M059J (cell line): ENCODE measurements around the gene ATP8B1. TPM values are rescaled to one million over a fixed set of nuclear protein-coding genes. Genes with fewer than 3 reads are reported as not detected.

Source experiments
- DNase-seq: peaks from one replicate; pipeline ENCODE4 v3.0.0-alpha.2; 2012; ENCODE audit warnings: low read depth
- total RNA-seq: library from RNA; depleted of rRNA; stranded (reverse); fragments of >200 nt; shearing (Covaris generic); gene quantifications from 2 replicates; pipeline ENCODE4 v1.2.3, GENCODE V29; 2014

Gene ATP8B1
- total RNA-seq, 1 experiment from 2014 or later: 68.5 TPM

- peak; percentile 64 for DNase-seq
These were observed 16.0 kb upstream of the ATP8B1 start for GRCh38 chr18:57819119-57819518.

- no peak for DNase-seq
These were observed 13.3 kb upstream of the ATP8B1 start for GRCh38 chr18:57816208-57816954.

GRCh38 chr18:57814555-57814954, 11.4 kb upstream of the ATP8B1 start:
- DNase-seq: no peak

GRCh38 chr18:57813245-57813644, 10.1 kb upstream of the ATP8B1 start:
- peak; percentile 98 for DNase-seq

GRCh38 chr18:57812126-57812477, 9.0 kb upstream of the ATP8B1 start:
- no peak for DNase-seq

- DNase-seq: peak; percentile 68
These were observed 8.5 kb upstream of the ATP8B1 start for GRCh38 chr18:57811477-57812125.

GRCh38 chr18:57809190-57809589, 6.1 kb upstream of the ATP8B1 start:
- no peak for DNase-seq

- DNase-seq: peak; percentile 78
These were observed 4.4 kb upstream of the ATP8B1 start for GRCh38 chr18:57807336-57808117.

GRCh38 chr18:57806978-57807285, 3.8 kb upstream of the ATP8B1 start:
- DNase-seq: peak; percentile 96

- DNase-seq: peak; percentile 54
These were observed 3.3 kb upstream of the ATP8B1 start for GRCh38 chr18:57806201-57806977.

GRCh38 chr18:57805117-57805516, 2.0 kb upstream of the ATP8B1 start:
- no peak for DNase-seq

- DNase-seq: no peak
These were observed 1.4 kb upstream of the ATP8B1 start for GRCh38 chr18:57804557-57804956.

GRCh38 chr18:57802213-57803102, 657 bp downstream of the ATP8B1 start:
- peak; percentile 37 for DNase-seq

- DNase-seq: peak; percentile 62
These were observed 1.3 kb downstream of the ATP8B1 start for GRCh38 chr18:57801761-57802212.

- DNase-seq: no peak
These were observed 1.8 kb downstream of the ATP8B1 start for GRCh38 chr18:57801325-57801724.

- DNase-seq: no peak
These were observed 4.3 kb downstream of the ATP8B1 start for GRCh38 chr18:57798713-57799373.

- peak; percentile 65 for DNase-seq
These were observed 5.9 kb downstream of the ATP8B1 start for GRCh38 chr18:57797209-57797651.

- DNase-seq: peak; percentile 80
These were observed 8.0 kb downstream of the ATP8B1 start for GRCh38 chr18:57794951-57795728.

GRCh38 chr18:57793302-57793986, 9.7 kb downstream of the ATP8B1 start:
- DNase-seq: no peak
